Testis (tissue), 2 donors: Measurements from ENCODE around the gene ADGRF3.

Experiments
- POLR2A ChIP-seq: fragments of 450-650 bp; IDR thresholded peaks from one replicate; pipeline ENCODE4 v1.6.1; 2017; ENCODE audit warnings: antibody characterized with exemption, mild to moderate bottlenecking, moderate library complexity
- TF ChIP-seq, protein P1 (sequence below), 3 experiments: fragments of 450-650 bp in 2 of 3; fragments of 200-600 bp in 1 of 3; sonication (generic) in 1 of 3; IDR thresholded peaks; one replicate each; pipeline ENCODE4 v1.5.1; 2016 to 2019; ENCODE audit warnings: antibody characterized with exemption in 3 of 3, mild to moderate bottlenecking in 2 of 3, moderate library complexity in 1 of 3

GRCh38 chr2:26290001-26290400 is 56.6 kb downstream of the ADGRF3 start:
- TF ChIP-seq, protein P1, sequence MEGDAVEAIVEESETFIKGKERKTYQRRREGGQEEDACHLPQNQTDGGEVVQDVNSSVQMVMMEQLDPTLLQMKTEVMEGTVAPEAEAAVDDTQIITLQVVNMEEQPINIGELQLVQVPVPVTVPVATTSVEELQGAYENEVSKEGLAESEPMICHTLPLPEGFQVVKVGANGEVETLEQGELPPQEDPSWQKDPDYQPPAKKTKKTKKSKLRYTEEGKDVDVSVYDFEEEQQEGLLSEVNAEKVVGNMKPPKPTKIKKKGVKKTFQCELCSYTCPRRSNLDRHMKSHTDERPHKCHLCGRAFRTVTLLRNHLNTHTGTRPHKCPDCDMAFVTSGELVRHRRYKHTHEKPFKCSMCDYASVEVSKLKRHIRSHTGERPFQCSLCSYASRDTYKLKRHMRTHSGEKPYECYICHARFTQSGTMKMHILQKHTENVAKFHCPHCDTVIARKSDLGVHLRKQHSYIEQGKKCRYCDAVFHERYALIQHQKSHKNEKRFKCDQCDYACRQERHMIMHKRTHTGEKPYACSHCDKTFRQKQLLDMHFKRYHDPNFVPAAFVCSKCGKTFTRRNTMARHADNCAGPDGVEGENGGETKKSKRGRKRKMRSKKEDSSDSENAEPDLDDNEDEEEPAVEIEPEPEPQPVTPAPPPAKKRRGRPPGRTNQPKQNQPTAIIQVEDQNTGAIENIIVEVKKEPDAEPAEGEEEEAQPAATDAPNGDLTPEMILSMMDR (IDR thresholded peaks at IDR 0.05): no peak
- no peak for TF ChIP-seq POLR2A
